Measurements from ENCODE around the gene SPATA31C2.

- TF ChIP-seq CTCF (conservative IDR thresholded peaks at IDR 0.05 in 1 of 2, IDR thresholded peaks at IDR 0.05 in 1 of 2; ENCODE audit: low read depth in 1 of 2, low read length in 2 of 2) (no peak), EZH2 (IDR thresholded peaks at IDR 0.05; ENCODE audit: low read length, missing control alignments) (no peak)
Measured at GRCh38 chr9:88143957-88144625, 5.8 kb upstream of the SPATA31C2 start.
